PC-3 (cell line): ENCODE measurements around the gene KLHL11. TPM values are rescaled to one million over a fixed set of nuclear protein-coding genes. Genes with fewer than 3 reads are reported as not detected.
"Not testable (repeated sequence)": the region's sequence is repeated elsewhere in the genome, so short reads cannot be mapped to it uniquely, and the experiment has no call there.

Source experiments
- ATAC-seq: fragments of 200-7000 bp; cut with Tn5 transposase; 2 replicates; pipeline ENCODE4 v1.9.1; 2020; ENCODE audit warnings: mild to moderate bottlenecking, moderate library complexity
- BruUV-seq: library from RNA; stranded (reverse); fragments of 400-500 nt; replicated peaks from 2 replicates; lab custom pipeline; 2021; lab: Mats Ljungman, UMichigan
- CTCF ChIA-PET: fragments of 300-600 bp; sonication (Branson Sonifier 250); formaldehyde crosslinking; loops from one replicate; lab custom pipeline; 2022; ENCODE audit warnings: antibody characterized with exemption; lab: Charles Lee
- POLR2A ChIA-PET: fragments of 300-600 bp; sonication (Branson Sonifier 250); formaldehyde crosslinking; loops from one replicate; lab custom pipeline; 2022; ENCODE audit warnings: antibody characterized with exemption; ENCODE audit not compliant: unreplicated experiment; lab: Charles Lee
- DNase-seq: peaks from one replicate; pipeline ENCODE4 v3.0.0-alpha.2; 2015
- H2AFZ ChIP-seq: fragments of 300-600 bp; sonication (generic); 2 replicates; pipeline ENCODE4 v1.6.0; 2016; ENCODE audit warnings: antibody characterized with exemption, low read length
- H3F3A ChIP-seq: fragments of 300-600 bp; sonication (generic); one replicate; pipeline ENCODE4 v1.6.0; 2017; ENCODE audit warnings: antibody characterized with exemption, low read length, control low read depth, mild to moderate bottlenecking; ENCODE audit not compliant: unreplicated experiment
- H3K27ac ChIP-seq: fragments of 300-600 bp; sonication (generic); 2 replicates; pipeline ENCODE4 v1.5.1; 2016; ENCODE audit warnings: mild to moderate bottlenecking, low read length
- H3K27me3 ChIP-seq: fragments of 300-600 bp; sonication (generic); 2 replicates; pipeline ENCODE4 v1.6.1; 2016; ENCODE audit warnings: low read length, mixed read lengths
- H3K36me3 ChIP-seq: fragments of 300-600 bp; sonication (generic); 2 replicates; pipeline ENCODE4 v1.6.1; 2016; ENCODE audit warnings: low read depth, mixed run types, low read length, mixed read lengths
- H3K4me1 ChIP-seq: fragments of 300-600 bp; sonication (generic); 2 replicates; pipeline ENCODE4 v1.5.1; 2016; ENCODE audit warnings: low read length; ENCODE audit not compliant: insufficient read depth
- H3K4me2 ChIP-seq: fragments of 300-600 bp; sonication (generic); 2 replicates; pipeline ENCODE4 v1.6.0; 2016; ENCODE audit warnings: low read length
- H3K4me3 ChIP-seq: fragments of 300-600 bp; sonication (generic); 2 replicates; pipeline ENCODE4 v1.5.1; 2016; ENCODE audit warnings: mild to moderate bottlenecking, low read length, mixed read lengths
- H3K79me2 ChIP-seq: fragments of 300-600 bp; sonication (generic); 2 replicates; pipeline ENCODE4 v1.6.1; 2017; ENCODE audit warnings: low read length, mixed read lengths
- H3K9ac ChIP-seq: fragments of 300-600 bp; sonication (generic); 2 replicates; pipeline ENCODE4 v1.6.0; 2016; ENCODE audit warnings: mild to moderate bottlenecking, low read length
- H3K9me2 ChIP-seq: fragments of 300-600 bp; sonication (generic); replicated peaks from 2 replicates; pipeline ENCODE4 v1.6.1; 2016; ENCODE audit warnings: mixed run types, low read length, mixed read lengths
- H3K9me3 ChIP-seq: fragments of 300-600 bp; sonication (generic); 2 replicates; pipeline ENCODE4 v1.6.1; 2016; ENCODE audit warnings: low read length, mixed read lengths
- H4K20me1 ChIP-seq: fragments of 300-600 bp; sonication (generic); 2 replicates; pipeline ENCODE4 v1.6.1; 2016; ENCODE audit warnings: low read length, mixed read lengths
- CTCF ChIP-seq: fragments of 300-600 bp; sonication (generic); conservative IDR thresholded peaks from 2 replicates; pipeline ENCODE4 v1.5.1; 2017; ENCODE audit warnings: antibody characterized with exemption, low read depth, mild to moderate bottlenecking, low read length
- EZH2 ChIP-seq: fragments of 300-600 bp; sonication (generic); IDR thresholded peaks from one replicate; pipeline ENCODE4 v1.6.1; 2017; ENCODE audit warnings: antibody characterized with exemption, mild to moderate bottlenecking, low read length; ENCODE audit not compliant: unreplicated experiment
- EZH2phosphoT487 ChIP-seq: fragments of 300-600 bp; sonication (generic); IDR thresholded peaks from 2 replicates; pipeline ENCODE4 v1.6.1; 2018; ENCODE audit warnings: mild to moderate bottlenecking, antibody characterized with exemption, low read length, borderline replicate concordance
- intact Hi-C: fragments of 100-400 bp; cut with micrococcal nuclease; formaldehyde crosslinking; loops from 2 replicates; pipeline ENCODE4 v1.9.0; 2023
- total RNA-seq: library from RNA; depleted of rRNA; stranded (reverse); fragments of >200 nt; gene quantifications from 2 replicates; pipeline ENCODE4 v1.2.3, GENCODE V29; 2014

The KLHL11 gene
- total RNA-seq, 1 experiment from 2014 or later, result 19.9 TPM

DNA sequence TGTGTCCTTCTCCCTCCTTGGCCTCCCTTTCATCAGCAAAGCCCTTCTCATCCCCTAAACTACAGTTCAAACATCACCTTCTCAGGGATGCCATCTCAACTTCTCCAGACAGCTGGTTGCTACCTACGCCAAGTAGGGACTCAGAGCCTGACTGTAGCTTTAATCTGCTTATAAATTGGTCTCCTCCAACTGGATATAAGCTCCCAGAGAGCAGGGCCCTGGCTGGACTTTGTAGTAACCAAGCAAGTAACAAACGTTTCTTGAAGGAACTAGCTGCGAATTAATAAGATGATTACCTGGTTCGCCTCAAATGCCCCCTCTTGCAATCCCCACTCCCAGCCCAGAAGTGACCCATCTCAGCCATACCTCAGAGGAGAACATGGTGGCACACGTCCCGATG, 17.5 kb upstream of the KLHL11 start:
- Histone ChIP-seq H3K4me1 (no peaks in the 10 kb centered on the region), H4K20me1 (no peaks in the 10 kb centered on the region), H3K4me3 (no peak overlapping the region), H3K27ac (no peak overlapping the region), H3K36me3 (peaks cover 44% of the 10 kb centered on the region), H3K9ac (no peak overlapping the region), H2AFZ (no peak overlapping the region), H3K9me2 (no peaks in the 10 kb centered on the region), H3K27me3 (no peaks in the 10 kb centered on the region), H3F3A (no peaks in the 10 kb centered on the region), H3K9me3 (no peaks in the 10 kb centered on the region), H3K79me2 (no peaks in the 10 kb centered on the region), H3K4me2 (no peak overlapping the region)
- no TSS peak for BruUV-seq
- TF ChIP-seq CTCF (no peak), EZH2phosphoT487 (no peak), EZH2 (no peak)
- CTCF ChIA-PET, result no interaction called here
- no peak for ATAC-seq
- intact Hi-C loops, result no loop called here
- POLR2A ChIA-PET, result no interaction called here
- DNase-seq, result no peak

- Histone ChIP-seq H3K4me2 (no peak overlapping the region), H3K9me3 (no peaks in the 10 kb centered on the region), H2AFZ (no peak overlapping the region), H3F3A (no peaks in the 10 kb centered on the region), H4K20me1 (no peaks in the 10 kb centered on the region), H3K27me3 (no peaks in the 10 kb centered on the region), H3K27ac (no peak overlapping the region), H3K36me3 (peaks cover 31% of the 10 kb centered on the region), H3K9ac (no peak overlapping the region), H3K9me2 (no peaks in the 10 kb centered on the region), H3K4me1 (no peaks in the 10 kb centered on the region), H3K4me3 (no peak overlapping the region), H3K79me2 (no peaks in the 10 kb centered on the region)
- BruUV-seq, result no TSS peak
- intact Hi-C loops, result no loop called here
- TF ChIP-seq CTCF (no peak), EZH2 (no peak), EZH2phosphoT487 (no peak)
- ChIA-PET POLR2A (no interaction called here), CTCF (no interaction called here)
- ATAC-seq (no peak), DNase-seq (no peak)
These were observed 14.9 kb upstream of the KLHL11 start for GRCh38 chr17:41880130-41880529.

- H3K79me2 ChIP-seq, H3K9me3 ChIP-seq, H3K27ac ChIP-seq, BruUV-seq, H3K4me1 ChIP-seq, H3K27me3 ChIP-seq, H3K4me2 ChIP-seq, H2AFZ ChIP-seq, H4K20me1 ChIP-seq, intact Hi-C loops, H3K9me2 ChIP-seq, CTCF ChIA-PET, H3F3A ChIP-seq, ATAC-seq, POLR2A ChIA-PET, DNase-seq, H3K9ac ChIP-seq, H3K4me3 ChIP-seq: not testable (repeated sequence)
- H3K36me3 ChIP-seq, result peaks cover 12% of the 10 kb centered on the region; the same call in 1 of the 2 replicates
These were observed 9.1 kb upstream of the KLHL11 start for GRCh38 chr17:41874293-41874670.
